HG02870 (cell line): ENCODE measurements around the gene PLEKHG7.
A peak's percentile ranks its signal among the peaks of the same experiment; 100 is the strongest.
"Not testable (repeated sequence)": the region's sequence is repeated elsewhere in the genome, so short reads cannot be mapped to it uniquely, and the experiment has no call there.

ENCODE experiments used
- ATAC-seq: cut with Tn5 transposase; IDR thresholded peaks from one replicate; pipeline ENCODE4 v1.9.1; 2021; ENCODE audit warnings: mild to moderate bottlenecking, moderate library complexity; ENCODE audit not compliant: unreplicated experiment

Gene PLEKHG7

GRCh38 chr12:92745856-92746550, 43.2 kb downstream of the PLEKHG7 start:
- no peak for ATAC-seq

- no peak for ATAC-seq
These were observed 44.4 kb downstream of the PLEKHG7 start for GRCh38 chr12:92747151-92747550.

GRCh38 chr12:92749691-92750090, 46.9 kb downstream of the PLEKHG7 start:
- not testable (repeated sequence) for ATAC-seq

GRCh38 chr12:92753976-92754885, 51.4 kb downstream of the PLEKHG7 start:
- no peak for ATAC-seq

GRCh38 chr12:92756898-92757596, 54.3 kb downstream of the PLEKHG7 start:
- ATAC-seq, result no peak

GRCh38 chr12:92757597-92758121, 54.9 kb downstream of the PLEKHG7 start:
- no peak for ATAC-seq

GRCh38 chr12:92759634-92760268, 57.0 kb downstream of the PLEKHG7 start:
- ATAC-seq, result no peak

GRCh38 chr12:92762773-92763172, 60.0 kb downstream of the PLEKHG7 start:
- no peak for ATAC-seq

GRCh38 chr12:92764831-92765230, 62.0 kb downstream of the PLEKHG7 start:
- ATAC-seq, result no peak

GRCh38 chr12:92765871-92766270, 63.1 kb downstream of the PLEKHG7 start:
- no peak for ATAC-seq

- peak; percentile 78 for ATAC-seq
These were observed 66.5 kb downstream of the PLEKHG7 start for GRCh38 chr12:92769124-92769901.

GRCh38 chr12:92771001-92771400, 68.2 kb downstream of the PLEKHG7 start:
- no peak for ATAC-seq

GRCh38 chr12:92775416-92775815, 72.6 kb downstream of the PLEKHG7 start:
- no peak for ATAC-seq

GRCh38 chr12:92778525-92778924, 75.7 kb downstream of the PLEKHG7 start:
- ATAC-seq, result no peak

GRCh38 chr12:92779902-92780301, 77.1 kb downstream of the PLEKHG7 start:
- no peak for ATAC-seq

GRCh38 chr12:92784356-92784755, 81.6 kb downstream of the PLEKHG7 start:
- ATAC-seq, result no peak

- ATAC-seq, result peak; percentile 91
These were observed 82.2 kb downstream of the PLEKHG7 start for GRCh38 chr12:92784797-92785562.

- peak; percentile 1 for ATAC-seq
These were observed 82.8 kb downstream of the PLEKHG7 start for GRCh38 chr12:92785563-92785950.

GRCh38 chr12:92786045-92786444, 83.3 kb downstream of the PLEKHG7 start:
- ATAC-seq, result no peak
